Measurements from ENCODE around the gene RYR1. TPM values are rescaled to one million over a fixed set of nuclear protein-coding genes. Genes with fewer than 3 reads are reported as not detected.
"Not testable (repeated sequence)": the region's sequence is repeated elsewhere in the genome, so short reads cannot be mapped to it uniquely, and the experiment has no call there.

RYR1 gene
- total RNA-seq, 3 donors from 2014 or later, result 0.46 to 2.5 (median 1.3) TPM

- DNase-seq (no peak), ATAC-seq (no peak)
- intact Hi-C loops (cut with DNase I, micrococcal nuclease), result no loop called here
- H3K4me1 ChIP-seq (ENCODE audit: low read depth), result no peaks in the 10 kb centered on the region
- no peaks in the 10 kb centered on the region for H3K36me3 ChIP-seq (ENCODE audit: low read depth)
- no peak overlapping the region for H3K4me3 ChIP-seq
- no peak for TF ChIP-seq CTCF (IDR thresholded peaks at IDR 0.05)
- no peaks in the 10 kb centered on the region for H3K9me3 ChIP-seq
Measured at GRCh38 chr19:38512277-38512676, 78.8 kb downstream of the RYR1 start.

DNA sequence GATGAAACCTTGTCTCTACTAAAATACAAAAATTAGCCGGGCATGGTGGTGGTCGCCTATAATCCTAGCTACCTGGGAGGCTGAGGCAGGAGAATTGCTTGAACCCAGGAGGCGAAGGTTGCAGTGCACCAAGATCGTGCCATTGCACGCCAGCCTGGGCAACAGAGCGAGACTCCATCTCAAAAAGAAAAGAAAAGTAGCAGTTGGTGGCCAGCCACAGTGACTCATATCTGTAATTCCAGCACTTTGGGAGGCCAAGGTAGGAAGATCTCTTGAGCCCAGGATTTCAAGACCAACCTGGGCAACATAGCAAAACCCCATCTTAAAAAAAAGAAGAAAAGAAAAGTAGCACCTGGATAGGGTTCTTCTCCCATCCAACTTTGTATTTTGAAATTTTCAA is 79.7 kb downstream of the RYR1 start:
- H3K9me3 ChIP-seq; ATAC-seq; H3K4me1 ChIP-seq (ENCODE audit: low read depth); H3K36me3 ChIP-seq (ENCODE audit: low read depth); H3K4me3 ChIP-seq; intact Hi-C loops (cut with DNase I, micrococcal nuclease); DNase-seq: not testable (repeated sequence)

GRCh38 chr19:38513762-38514167 is 80.3 kb downstream of the RYR1 start:
- Histone ChIP-seq H3K36me3 (ENCODE audit: low read depth) (no peaks in the 10 kb centered on the region), H3K4me1 (ENCODE audit: low read depth) (no peaks in the 10 kb centered on the region), H3K9me3 (no peaks in the 10 kb centered on the region), H3K4me3 (no peak overlapping the region)
- no peak for TF ChIP-seq CTCF (IDR thresholded peaks at IDR 0.05)
- ATAC-seq (no peak), DNase-seq (no peak)
- intact Hi-C loops (cut with DNase I, micrococcal nuclease), result no loop called here

DNA sequence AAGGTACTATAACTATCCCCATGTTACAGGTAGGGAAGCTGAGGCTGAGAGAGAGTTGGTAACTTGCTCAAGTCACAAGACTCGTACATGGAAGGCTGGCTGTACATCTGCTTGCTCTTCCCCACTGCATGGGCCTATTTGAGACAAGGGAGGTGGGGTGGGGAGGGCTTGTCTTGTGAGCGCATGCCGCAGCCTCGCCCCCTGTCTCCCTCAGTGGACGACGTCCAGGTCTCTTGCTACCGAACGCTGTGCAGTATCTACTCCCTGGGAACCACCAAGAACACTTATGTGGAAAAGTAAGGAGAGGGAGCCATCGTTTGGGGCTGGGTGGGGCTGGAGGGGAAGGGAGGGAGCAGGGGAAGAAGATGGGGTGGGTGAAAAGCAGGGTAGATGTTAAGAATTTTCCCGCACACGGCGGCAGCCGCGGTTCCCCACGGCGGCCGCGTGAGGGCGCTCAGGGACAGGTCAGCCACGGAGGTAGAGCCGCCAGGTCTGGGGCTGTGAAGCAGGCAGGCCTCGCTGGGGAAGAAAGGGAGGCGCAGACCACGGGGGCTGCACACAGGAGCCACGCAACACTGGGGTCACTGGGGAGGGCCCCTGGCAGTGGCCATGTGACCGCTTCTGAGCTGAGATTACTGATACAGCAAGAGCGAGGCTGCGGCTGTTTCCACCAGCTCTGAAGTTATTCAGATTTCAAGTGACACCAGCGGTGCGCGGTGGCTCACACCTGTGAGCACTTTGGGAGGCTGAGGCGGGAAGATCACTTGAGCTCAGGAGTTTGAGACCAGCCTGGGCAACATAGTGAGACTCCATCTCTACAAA is 81.5 kb downstream of the RYR1 start:
- intact Hi-C loops (cut with DNase I, micrococcal nuclease), result no loop called here
- Histone ChIP-seq H3K9me3 (no peaks in the 10 kb centered on the region), H3K4me3 (no peak overlapping the region), H3K36me3 (ENCODE audit: low read depth) (no peaks in the 10 kb centered on the region), H3K4me1 (ENCODE audit: low read depth) (no peaks in the 10 kb centered on the region)
- DNase-seq, result peak; percentile 75 to 80 (median 76)
- ATAC-seq, result peak; percentile 95
- peak; percentile 89 for TF ChIP-seq CTCF (IDR thresholded peaks at IDR 0.05)

DNA sequence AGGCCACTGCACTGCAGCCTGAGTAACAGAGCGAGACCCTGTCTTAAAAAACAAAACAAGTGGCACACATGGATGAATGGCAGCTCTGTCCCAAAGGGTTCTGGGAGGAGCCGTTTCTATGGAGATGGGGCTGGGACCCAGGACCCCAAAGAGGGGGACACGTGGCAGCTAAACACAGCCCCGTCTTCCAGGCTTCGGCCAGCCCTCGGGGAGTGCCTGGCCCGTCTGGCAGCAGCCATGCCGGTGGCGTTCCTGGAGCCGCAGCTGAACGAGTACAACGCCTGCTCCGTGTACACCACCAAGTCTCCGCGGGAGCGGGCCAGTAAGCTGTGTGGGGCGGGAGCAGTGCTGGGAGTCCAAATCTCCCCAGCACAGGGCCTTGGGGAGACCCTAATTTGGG is 82.4 kb downstream of the RYR1 start:
- intact Hi-C loops (cut with DNase I, micrococcal nuclease), result no loop called here
- H3K4me1 ChIP-seq (ENCODE audit: low read depth), result no peaks in the 10 kb centered on the region
- DNase-seq, result no peak

More for the DNA sequence above, 82.4 kb downstream of the RYR1 start:
- no peak for TF ChIP-seq CTCF (IDR thresholded peaks at IDR 0.05)
- ATAC-seq, result no peak
- H3K4me3 ChIP-seq, result no peak overlapping the region
- no peaks in the 10 kb centered on the region for H3K9me3 ChIP-seq
- H3K36me3 ChIP-seq (ENCODE audit: low read depth), result no peaks in the 10 kb centered on the region

Data from mucosa of descending colon (tissue), 3 donors.